HL-60 (cell line): Measurements from ENCODE around the gene EVX1.

ENCODE experiments used
- DNase-seq, 2 experiments: peaks; one replicate each; pipeline ENCODE4 v3.0.0-alpha.2; 2010 to 2020; ENCODE audit warnings: low read depth in 1 of 2, low spot score in 1 of 2
- H3K27ac ChIP-seq: fragments of 250-450 bp; sonication (Bioruptor Pico); replicated peaks from 2 replicates; pipeline ENCODE4 v1.5.1; 2020; ENCODE audit warnings: mild to moderate bottlenecking, moderate library complexity
- H3K27me3 ChIP-seq: fragments of 250-450 bp; sonication (Bioruptor Pico); 2 replicates; pipeline ENCODE4 v1.5.1; 2021; ENCODE audit warnings: mild to moderate bottlenecking, moderate library complexity; ENCODE audit not compliant: insufficient read depth, poor library complexity, severe bottlenecking
- H3K4me3 ChIP-seq: replicated peaks from 2 replicates; pipeline ENCODE4 v1.5.1; 2011; ENCODE audit warnings: mild to moderate bottlenecking, control low read depth, low read length; ENCODE audit not compliant: insufficient read depth
- CTCF ChIP-seq: IDR thresholded peaks from one replicate; pipeline ENCODE4 v1.5.1; 2011; ENCODE audit warnings: low read length, control low read depth, inconsistent platforms; ENCODE audit not compliant: insufficient read depth
- GABPA ChIP-seq: IDR thresholded peaks from 2 replicates; pipeline ENCODE4 v1.6.1; 2012; ENCODE audit warnings: low read depth
- POLR2AphosphoS5 ChIP-seq: IDR thresholded peaks from 2 replicates; pipeline ENCODE4 v1.6.1; 2012; ENCODE audit warnings: low read depth
- REST ChIP-seq: IDR thresholded peaks from 2 replicates; pipeline ENCODE4 v1.6.1; 2012; ENCODE audit warnings: low read depth; ENCODE audit not compliant: insufficient replicate concordance
- SPI1 ChIP-seq: IDR thresholded peaks from 2 replicates; pipeline ENCODE4 v1.6.1; 2012; ENCODE audit warnings: low read depth, mild to moderate bottlenecking, borderline replicate concordance

Gene EVX1

GRCh38 chr7:27245124-27245797 is 2.7 kb downstream of the EVX1 start:
- no peak overlapping the region for H3K4me3 ChIP-seq
- no peak for DNase-seq
- H3K27ac ChIP-seq = no peak overlapping the region
- H3K27me3 ChIP-seq = peaks cover 93% of the 10 kb centered on the region
- TF ChIP-seq REST (no peak), SPI1 (no peak), GABPA (no peak), POLR2AphosphoS5 (no peak), CTCF (no peak)

DNA sequence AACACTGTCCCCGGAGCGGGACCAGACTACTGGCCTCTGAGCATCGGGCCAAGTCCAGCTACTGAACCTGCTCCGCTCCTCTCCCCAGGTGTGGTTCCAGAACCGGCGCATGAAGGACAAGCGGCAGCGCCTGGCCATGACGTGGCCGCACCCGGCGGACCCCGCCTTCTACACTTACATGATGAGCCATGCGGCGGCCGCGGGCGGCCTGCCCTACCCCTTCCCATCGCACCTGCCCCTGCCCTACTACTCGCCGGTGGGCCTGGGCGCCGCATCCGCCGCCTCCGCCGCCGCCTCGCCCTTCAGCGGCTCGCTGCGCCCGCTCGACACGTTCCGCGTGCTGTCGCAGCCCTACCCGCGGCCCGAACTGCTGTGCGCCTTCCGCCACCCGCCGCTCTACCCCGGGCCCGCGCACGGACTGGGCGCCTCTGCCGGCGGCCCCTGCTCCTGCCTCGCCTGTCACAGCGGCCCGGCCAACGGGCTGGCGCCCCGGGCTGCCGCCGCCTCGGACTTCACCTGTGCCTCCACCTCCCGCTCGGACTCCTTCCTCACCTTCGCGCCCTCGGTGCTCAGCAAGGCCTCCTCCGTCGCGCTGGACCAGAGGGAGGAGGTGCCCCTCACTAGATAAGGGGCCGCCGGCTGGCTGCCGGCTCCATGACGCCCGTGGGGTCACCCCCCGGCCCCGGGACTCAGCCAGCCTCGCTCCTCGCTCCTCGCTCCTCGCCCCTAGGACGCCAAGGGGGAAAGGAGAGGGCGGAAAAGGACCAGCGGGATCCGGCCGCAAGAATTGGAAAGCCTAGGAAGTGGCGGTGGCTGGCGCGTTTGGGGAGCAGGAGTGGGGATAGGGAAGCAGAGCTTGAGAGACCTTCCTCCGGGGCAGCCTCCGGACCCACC is 3.4 kb downstream of the EVX1 start:
- Histone ChIP-seq H3K27me3 (peaks cover 93% of the 10 kb centered on the region), H3K4me3 (peak overlapping the region; percentile 11; the same call in 1 of the 2 replicates), H3K27ac (no peak overlapping the region)
- DNase-seq = peak in 1 of 2 experiments; percentile 16
- TF ChIP-seq GABPA = no peak
- no peak for TF ChIP-seq CTCF
- no peak for TF ChIP-seq SPI1
- no peak for TF ChIP-seq POLR2AphosphoS5
- no peak for TF ChIP-seq REST

DNA sequence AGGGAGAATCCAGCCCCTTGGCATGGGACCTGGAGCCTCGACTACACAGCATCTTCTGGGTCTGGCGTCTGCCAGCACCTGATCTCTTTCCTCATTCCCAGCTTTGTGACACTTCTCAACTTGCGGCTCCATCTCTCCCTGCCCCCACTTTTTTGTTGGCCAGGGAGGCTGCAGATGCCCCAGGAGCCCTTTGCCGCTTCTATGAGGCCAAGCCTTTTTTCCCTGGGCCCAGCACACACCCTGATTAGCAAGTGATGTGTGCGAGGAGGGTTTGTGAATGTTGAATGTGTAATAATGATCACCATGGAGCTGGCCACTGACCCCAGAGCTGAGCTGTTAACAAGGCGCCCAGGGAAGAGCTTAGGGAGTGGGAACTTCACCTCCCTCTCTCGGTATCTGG is 4.4 kb downstream of the EVX1 start:
- Histone ChIP-seq H3K4me3 (no peak overlapping the region), H3K27me3 (peaks cover 93% of the 10 kb centered on the region), H3K27ac (no peak overlapping the region)
- TF ChIP-seq REST (no peak), SPI1 (no peak), CTCF (no peak), GABPA (no peak), POLR2AphosphoS5 (no peak)
- no peak for DNase-seq
